OCI-LY7 (cell line): ENCODE data around the gene LRRC7.

Experiments
- CTCF ChIP-seq: fragments of 200-600 bp; sonication (generic); conservative IDR thresholded peaks from 2 replicates; pipeline ENCODE4 v1.5.1; 2014; ENCODE audit warnings: mild to moderate bottlenecking, antibody characterized with exemption, low read length, moderate library complexity, mixed read lengths
- EZH2phosphoT487 ChIP-seq: fragments of 200-600 bp; sonication (generic); IDR thresholded peaks from 2 replicates; pipeline ENCODE4 v1.6.1; 2018; ENCODE audit warnings: low read depth, borderline replicate concordance, mild to moderate bottlenecking, mixed run types, antibody characterized with exemption, low read length, moderate library complexity, mixed read lengths

GRCh38 chr1:69871412-69871811 is 303.7 kb downstream of the LRRC7 start:
- no peak for TF ChIP-seq CTCF
- TF ChIP-seq EZH2phosphoT487 = no peak
